Suprapubic skin (tissue), 4 donors: ENCODE results near the gene PDE6D. TPM values are rescaled to one million over a fixed set of nuclear protein-coding genes. Genes with fewer than 3 reads are reported as not detected.

Source experiments
- DNase-seq, 2 donors: peaks; one replicate each; pipeline ENCODE4 v3.0.0-alpha.2; 2019; ENCODE audit warnings: low spot score in 2 of 2
- H3K27ac ChIP-seq: fragments of 200-600 bp; sonication (generic); one replicate; pipeline ENCODE4 v1.5.1; 2019
- H3K27me3 ChIP-seq: fragments of 200-600 bp; sonication (generic); one replicate; pipeline ENCODE4 v1.5.1; 2019
- H3K36me3 ChIP-seq: fragments of 200-600 bp; sonication (generic); one replicate; pipeline ENCODE4 v1.5.1; 2019
- H3K4me1 ChIP-seq: fragments of 200-600 bp; sonication (generic); one replicate; pipeline ENCODE4 v1.5.1; 2019
- H3K4me3 ChIP-seq: fragments of 200-600 bp; sonication (generic); one replicate; pipeline ENCODE4 v1.5.1; 2019; ENCODE audit warnings: mild to moderate bottlenecking
- H3K9me3 ChIP-seq: fragments of 200-600 bp; sonication (generic); one replicate; pipeline ENCODE4 v1.5.1; 2019
- EP300 ChIP-seq: sonication (generic); formaldehyde crosslinking; IDR thresholded peaks from one replicate; pipeline ENCODE4 v1.6.1; 2017; ENCODE audit warnings: antibody characterized with exemption
- POLR2A ChIP-seq, 2 donors: fragments of 450-650 bp; IDR thresholded peaks; one replicate each; pipeline ENCODE4 v1.6.1; 2017; ENCODE audit warnings: antibody characterized with exemption in 2 of 2, mild to moderate bottlenecking in 2 of 2, moderate library complexity in 2 of 2
- POLR2AphosphoS5 ChIP-seq, 3 donors: sonication (generic); formaldehyde crosslinking; IDR thresholded peaks; one replicate each; pipeline ENCODE4 v1.6.1; 2017; ENCODE audit warnings: antibody characterized with exemption in 3 of 3
- WGBS: methylation state at CpG from one replicate; pipeline ENCODE4 v1.1.5; 2018; 5-methylcytosine and 5-hydroxymethylcytosine counted together
- total RNA-seq, 4 donors: library from RNA; depleted of rRNA; stranded (reverse); fragments of >200 nt; gene quantifications; one replicate each; pipeline ENCODE4 v1.1.0, GENCODE V29; 2016
- TF ChIP-seq, protein P1 (sequence below), 2 donors: fragments of 200-600 bp in 1 of 2; fragments of 450-650 bp in 1 of 2; sonication (generic) in 1 of 2; IDR thresholded peaks; one replicate each; pipeline ENCODE4 v1.5.1; 2016 to 2019; ENCODE audit warnings: antibody characterized with exemption in 2 of 2, mild to moderate bottlenecking in 1 of 2, moderate library complexity in 1 of 2

Gene PDE6D
- total RNA-seq, 4 donors from 2014 or later: 14.6 to 23.7 (median 22.2) TPM

GRCh38 chr2:231691251-231691772 lies 89.8 kb downstream of the PDE6D start:
- TF ChIP-seq EP300: no peak
- TF ChIP-seq, protein P1, sequence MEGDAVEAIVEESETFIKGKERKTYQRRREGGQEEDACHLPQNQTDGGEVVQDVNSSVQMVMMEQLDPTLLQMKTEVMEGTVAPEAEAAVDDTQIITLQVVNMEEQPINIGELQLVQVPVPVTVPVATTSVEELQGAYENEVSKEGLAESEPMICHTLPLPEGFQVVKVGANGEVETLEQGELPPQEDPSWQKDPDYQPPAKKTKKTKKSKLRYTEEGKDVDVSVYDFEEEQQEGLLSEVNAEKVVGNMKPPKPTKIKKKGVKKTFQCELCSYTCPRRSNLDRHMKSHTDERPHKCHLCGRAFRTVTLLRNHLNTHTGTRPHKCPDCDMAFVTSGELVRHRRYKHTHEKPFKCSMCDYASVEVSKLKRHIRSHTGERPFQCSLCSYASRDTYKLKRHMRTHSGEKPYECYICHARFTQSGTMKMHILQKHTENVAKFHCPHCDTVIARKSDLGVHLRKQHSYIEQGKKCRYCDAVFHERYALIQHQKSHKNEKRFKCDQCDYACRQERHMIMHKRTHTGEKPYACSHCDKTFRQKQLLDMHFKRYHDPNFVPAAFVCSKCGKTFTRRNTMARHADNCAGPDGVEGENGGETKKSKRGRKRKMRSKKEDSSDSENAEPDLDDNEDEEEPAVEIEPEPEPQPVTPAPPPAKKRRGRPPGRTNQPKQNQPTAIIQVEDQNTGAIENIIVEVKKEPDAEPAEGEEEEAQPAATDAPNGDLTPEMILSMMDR (IDR thresholded peaks at IDR 0.05): no peak
- no peaks in the 10 kb centered on the region for H3K36me3 ChIP-seq
- no peaks in the 10 kb centered on the region for H3K27me3 ChIP-seq
- peaks cover 12% of the 10 kb centered on the region for H3K4me1 ChIP-seq
- no peak overlapping the region for H3K27ac ChIP-seq
- H3K9me3 ChIP-seq: no peaks in the 10 kb centered on the region
- DNase-seq: no peak
- 80% methylated on average over 9 of the region's 9 CpGs for WGBS
- H3K4me3 ChIP-seq: no peak overlapping the region

DNA sequence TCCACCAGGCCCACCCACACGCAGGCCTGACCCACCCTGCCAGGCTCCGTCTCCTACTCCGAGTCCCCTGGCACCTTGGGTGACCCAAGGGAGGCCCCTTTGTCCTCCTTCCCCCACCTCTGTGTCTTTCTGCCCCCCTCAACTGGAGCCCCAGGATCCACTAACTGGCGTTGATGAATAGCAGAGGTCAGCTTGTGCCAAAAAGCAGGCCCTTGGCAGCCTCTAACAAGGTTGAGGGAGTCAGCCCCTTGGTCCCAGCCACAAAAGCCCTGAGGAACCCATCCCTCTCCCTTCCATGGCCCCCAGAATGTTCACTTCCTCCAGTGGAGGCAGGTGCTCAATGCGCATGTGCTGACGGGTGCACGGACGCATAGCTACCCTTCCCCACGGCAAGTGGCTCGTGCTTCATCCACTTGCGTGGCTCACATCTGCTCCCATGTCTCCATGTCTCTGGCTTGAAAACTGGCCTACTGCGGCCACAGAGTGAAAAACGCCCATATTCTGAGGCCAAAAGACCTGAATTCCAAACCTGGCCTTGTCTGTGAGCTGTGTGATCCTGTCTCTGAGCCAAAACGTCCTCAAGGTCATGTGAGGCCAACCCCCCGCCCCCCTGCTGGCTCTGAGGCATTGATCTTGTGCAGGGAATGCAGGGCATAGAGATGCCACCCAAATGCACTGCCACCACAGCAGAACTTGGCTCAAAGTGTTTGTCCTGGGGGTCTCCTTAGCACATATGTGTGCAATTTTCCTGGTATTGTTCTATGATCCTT lies 91.8 kb downstream of the PDE6D start:
- no peaks in the 10 kb centered on the region for H3K27me3 ChIP-seq
- no peak overlapping the region for H3K27ac ChIP-seq
- no peak for DNase-seq
- H3K36me3 ChIP-seq: no peaks in the 10 kb centered on the region
- 87% methylated on average over 12 of the region's 15 CpGs for WGBS
- no peak overlapping the region for H3K4me3 ChIP-seq
- H3K9me3 ChIP-seq: no peaks in the 10 kb centered on the region
- peaks cover 7% of the 10 kb centered on the region for H3K4me1 ChIP-seq
- TF ChIP-seq POLR2A (IDR thresholded peaks at IDR 0.05): no peak
- TF ChIP-seq EP300: no peak
- TF ChIP-seq POLR2AphosphoS5 (IDR thresholded peaks at IDR 0.05): no peak
- TF ChIP-seq, protein P1 (IDR thresholded peaks at IDR 0.05): no peak

GRCh38 chr2:231688719-231689118 lies 92.4 kb downstream of the PDE6D start:
- Histone ChIP-seq H3K4me3 (no peak overlapping the region), H3K4me1 (peaks cover 7% of the 10 kb centered on the region), H3K27ac (no peak overlapping the region), H3K9me3 (no peaks in the 10 kb centered on the region), H3K27me3 (no peaks in the 10 kb centered on the region), H3K36me3 (no peaks in the 10 kb centered on the region)
- 93% methylated on average over 14 of the region's 17 CpGs for WGBS
- no peak for DNase-seq
- TF ChIP-seq, protein P1 (IDR thresholded peaks at IDR 0.05): no peak
- TF ChIP-seq EP300 (no peak), POLR2A (IDR thresholded peaks at IDR 0.05) (no peak), POLR2AphosphoS5 (IDR thresholded peaks at IDR 0.05) (no peak)

DNA sequence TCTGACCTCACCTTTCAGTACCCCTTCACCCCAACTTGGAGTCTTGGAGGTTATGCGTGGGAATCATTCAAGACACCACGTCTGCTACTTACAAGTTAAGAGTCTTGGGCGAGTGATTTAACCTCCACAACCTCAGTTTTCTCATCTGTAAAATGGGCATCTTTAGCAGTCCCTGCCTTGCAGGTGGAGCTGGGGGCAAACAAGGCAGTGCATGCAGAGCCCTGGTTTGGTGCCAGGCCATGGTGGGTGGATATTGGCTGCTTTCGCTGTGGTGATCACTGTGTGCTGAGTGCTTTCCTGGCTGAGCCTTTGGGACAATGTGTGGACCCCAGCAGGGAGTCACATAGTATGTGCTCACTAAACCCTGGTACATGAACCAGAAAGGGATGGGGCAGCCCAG lies 93.1 kb downstream of the PDE6D start:
- H3K4me3 ChIP-seq: no peak overlapping the region
- no peaks in the 10 kb centered on the region for H3K9me3 ChIP-seq
- WGBS: 92% methylated on average over 4 of the region's 4 CpGs
- no peak for DNase-seq
- H3K27me3 ChIP-seq: no peaks in the 10 kb centered on the region
- H3K27ac ChIP-seq: no peak overlapping the region
- no peaks in the 10 kb centered on the region for H3K36me3 ChIP-seq
- H3K4me1 ChIP-seq: peaks cover 5% of the 10 kb centered on the region
- TF ChIP-seq POLR2AphosphoS5 (IDR thresholded peaks at IDR 0.05) (no peak), POLR2A (IDR thresholded peaks at IDR 0.05) (no peak), EP300 (no peak)
- TF ChIP-seq, protein P1 (IDR thresholded peaks at IDR 0.05): no peak

DNA sequence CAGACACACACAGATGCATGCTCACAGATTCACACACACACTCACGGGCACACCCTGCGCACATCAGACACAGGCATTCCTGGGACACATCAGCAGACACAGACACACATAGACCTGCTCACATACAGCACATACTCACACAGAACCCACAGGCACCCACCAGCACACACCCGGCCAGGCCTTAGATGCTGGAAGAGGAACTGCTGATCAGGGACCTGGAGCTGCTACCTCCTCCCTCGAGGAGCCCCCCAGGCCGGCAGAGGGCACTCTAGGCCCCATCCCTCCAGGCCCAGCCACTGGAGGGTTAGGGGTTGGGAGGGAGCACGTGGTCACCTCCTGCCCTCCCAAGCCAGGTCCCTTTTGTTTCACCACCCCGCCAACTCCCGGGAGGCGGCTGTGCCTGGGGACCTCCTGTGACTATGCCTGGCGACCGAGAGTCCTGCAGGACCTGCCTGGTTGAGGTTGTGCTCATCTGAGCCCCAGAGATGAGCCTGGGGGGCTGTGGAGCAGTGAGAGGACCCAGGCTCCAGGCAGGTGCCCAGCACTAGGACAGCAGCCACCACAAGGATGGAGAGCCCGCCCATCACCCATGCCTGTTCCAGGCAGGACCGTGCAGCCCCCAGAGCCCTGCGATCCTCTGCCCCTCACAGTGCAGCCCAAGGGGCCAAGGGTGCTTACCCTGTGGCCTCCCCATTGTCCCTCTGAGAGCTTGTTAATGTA lies 93.8 kb downstream of the PDE6D start:
- Histone ChIP-seq H3K9me3 (no peaks in the 10 kb centered on the region), H3K4me1 (peaks cover 7% of the 10 kb centered on the region), H3K4me3 (no peak overlapping the region), H3K36me3 (no peaks in the 10 kb centered on the region), H3K27me3 (no peaks in the 10 kb centered on the region), H3K27ac (no peak overlapping the region)
- DNase-seq: no peak
- WGBS: 81% methylated on average over 4 of the region's 14 CpGs
- TF ChIP-seq, protein P1 (IDR thresholded peaks at IDR 0.05): peak in 1 of 2 donors; percentile 40
- TF ChIP-seq POLR2AphosphoS5 (IDR thresholded peaks at IDR 0.05) (no peak), POLR2A (IDR thresholded peaks at IDR 0.05) (no peak)
